Thyroid gland (tissue), 4 donors: ENCODE data around the gene ATP6V0E2. TPM values are rescaled to one million over a fixed set of nuclear protein-coding genes. Genes with fewer than 3 reads are reported as not detected.

Experiments
- DNase-seq, 2 donors: peaks; one replicate each; pipeline ENCODE4 v3.0.0-alpha.2; 2019
- H3K27ac ChIP-seq, 3 donors: fragments of 200-600 bp; sonication (generic); 1 replicate in 2 of 3; 2 replicates in 1 of 3; pipeline ENCODE4 v1.5.1; 2016 to 2019; ENCODE audit warnings: mild to moderate bottlenecking in 1 of 3, moderate library complexity in 1 of 3
- H3K27me3 ChIP-seq: fragments of 200-600 bp; sonication (generic); one replicate; pipeline ENCODE4 v1.5.1; 2019
- H3K36me3 ChIP-seq, 2 donors: fragments of 200-600 bp; sonication (generic); one replicate each; pipeline ENCODE4 v1.5.1; 2016 to 2019
- H3K4me1 ChIP-seq, 2 donors: fragments of 200-600 bp; sonication (generic); one replicate each; pipeline ENCODE4 v1.5.1; 2017 to 2019
- H3K4me3 ChIP-seq, 3 donors: fragments of 200-600 bp; sonication (generic); replicated peaks in 1 of 3; 1 replicate in 2 of 3; 2 replicates in 1 of 3; pipeline ENCODE4 v1.5.1; 2016; ENCODE audit warnings: mild to moderate bottlenecking in 1 of 3
- H3K9me3 ChIP-seq: fragments of 200-600 bp; sonication (generic); one replicate; pipeline ENCODE4 v1.5.1; 2017
- POLR2A ChIP-seq, 2 donors: fragments of 450-650 bp; IDR thresholded peaks; one replicate each; pipeline ENCODE4 v1.6.1; 2017; ENCODE audit warnings: antibody characterized with exemption in 2 of 2, mild to moderate bottlenecking in 2 of 2, moderate library complexity in 1 of 2
- WGBS, 2 donors: methylation state at CpG; one replicate each; pipeline ENCODE4 v1.1.5; 2017; 5-methylcytosine and 5-hydroxymethylcytosine counted together
- intact Hi-C: fragments of 100-400 bp; cut with DNase I; formaldehyde crosslinking; loops from one replicate; pipeline ENCODE4 v1.15.1; 2023
- total RNA-seq, 4 donors: library from RNA; depleted of rRNA; stranded (reverse); fragments of >200 nt; gene quantifications; one replicate each; pipeline ENCODE4 v1.2.3, GENCODE V29; 2016
- TF ChIP-seq, protein P1 (sequence below), 6 experiments: fragments of 200-600 bp in 3 of 6; fragments of 450-650 bp in 3 of 6; sonication (generic) in 3 of 6; IDR thresholded peaks; one replicate each; pipeline ENCODE4 v1.5.1; 2016 to 2019; ENCODE audit warnings: antibody characterized with exemption in 6 of 6, mild to moderate bottlenecking in 2 of 6, inconsistent platforms in 1 of 6, moderate library complexity in 1 of 6

ATP6V0E2 gene
- total RNA-seq, 4 donors from 2014 or later: 43.1 to 113 (median 78.9) TPM

DNA sequence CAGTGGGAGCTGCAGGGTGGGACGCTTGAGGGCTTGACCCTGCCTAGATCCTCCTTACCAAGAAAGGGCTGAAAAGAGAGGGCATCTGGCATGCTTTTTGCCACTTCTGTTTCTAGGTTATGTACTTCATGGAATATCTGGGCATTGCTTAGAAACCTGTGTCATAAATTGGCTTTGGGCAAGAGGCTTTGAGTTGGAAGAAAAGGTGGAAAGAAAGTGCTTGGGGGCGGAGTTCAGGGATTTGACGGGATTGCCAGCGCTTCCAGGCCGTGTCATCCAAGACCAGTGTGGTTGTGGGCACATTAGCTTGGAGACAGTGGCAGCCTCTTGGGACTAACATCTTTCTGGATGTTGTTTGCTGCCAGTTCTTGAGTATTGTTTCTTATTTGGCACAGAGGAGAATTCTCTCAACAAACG, 34.8 kb upstream of the ATP6V0E2 start:
- intact Hi-C loops: loop anchor here (5.0 kb wide), 1 partner anchor 67 kb away; the partner anchor contains the start of gene ZNF467
- DNase-seq: peak; percentile 28 to 29
- TF ChIP-seq, protein P1, sequence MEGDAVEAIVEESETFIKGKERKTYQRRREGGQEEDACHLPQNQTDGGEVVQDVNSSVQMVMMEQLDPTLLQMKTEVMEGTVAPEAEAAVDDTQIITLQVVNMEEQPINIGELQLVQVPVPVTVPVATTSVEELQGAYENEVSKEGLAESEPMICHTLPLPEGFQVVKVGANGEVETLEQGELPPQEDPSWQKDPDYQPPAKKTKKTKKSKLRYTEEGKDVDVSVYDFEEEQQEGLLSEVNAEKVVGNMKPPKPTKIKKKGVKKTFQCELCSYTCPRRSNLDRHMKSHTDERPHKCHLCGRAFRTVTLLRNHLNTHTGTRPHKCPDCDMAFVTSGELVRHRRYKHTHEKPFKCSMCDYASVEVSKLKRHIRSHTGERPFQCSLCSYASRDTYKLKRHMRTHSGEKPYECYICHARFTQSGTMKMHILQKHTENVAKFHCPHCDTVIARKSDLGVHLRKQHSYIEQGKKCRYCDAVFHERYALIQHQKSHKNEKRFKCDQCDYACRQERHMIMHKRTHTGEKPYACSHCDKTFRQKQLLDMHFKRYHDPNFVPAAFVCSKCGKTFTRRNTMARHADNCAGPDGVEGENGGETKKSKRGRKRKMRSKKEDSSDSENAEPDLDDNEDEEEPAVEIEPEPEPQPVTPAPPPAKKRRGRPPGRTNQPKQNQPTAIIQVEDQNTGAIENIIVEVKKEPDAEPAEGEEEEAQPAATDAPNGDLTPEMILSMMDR (IDR thresholded peaks at IDR 0.05): no peak
- TF ChIP-seq POLR2A (IDR thresholded peaks at IDR 0.05): no peak
- Histone ChIP-seq H3K9me3 (no peaks in the 10 kb centered on the region), H3K27ac (peak overlapping the region; percentile 84 to 91 (median 90)), H3K4me3 (peak overlapping the region; percentile 47 to 98 (median 95)), H3K27me3 (no peaks in the 10 kb centered on the region), H3K4me1 (peaks cover 7 to 10% of the 10 kb centered on the region in 2 donors), H3K36me3 (no peaks in the 10 kb centered on the region)
- WGBS, 2 donors: 13 to 15% methylated on average over 6 of the region's 6 CpGs

DNA sequence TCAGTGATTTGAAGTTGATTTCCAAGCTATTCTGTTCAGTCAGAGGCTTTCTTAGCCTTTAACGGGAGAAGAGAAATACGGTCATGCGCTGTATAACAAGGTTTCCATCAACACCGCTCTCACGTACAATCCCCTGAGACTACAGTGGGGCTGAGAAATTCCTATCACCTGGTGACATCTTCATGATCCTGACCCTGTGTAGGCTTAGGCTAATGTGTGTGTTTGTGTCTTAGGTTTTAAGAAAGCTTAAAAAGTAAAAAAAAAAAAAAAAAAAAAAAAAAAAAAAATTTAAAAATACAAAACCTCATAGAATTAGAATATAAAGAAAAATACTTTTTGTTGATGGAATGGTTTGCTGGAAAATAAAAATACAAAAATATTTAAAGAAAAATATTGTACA, 33.8 kb upstream of the ATP6V0E2 start:
- no peak for DNase-seq

GRCh38 chr7:149843566-149843965, 30.2 kb upstream of the ATP6V0E2 start:
- whole genome bisulfite sequencing, 2 donors: 95 to 96% methylated on average over 9 of the region's 9 CpGs
- Histone ChIP-seq H3K4me3 (no peak overlapping the region), H3K36me3 (peaks cover 6 to 7% of the 10 kb centered on the region in 2 donors), H3K9me3 (no peaks in the 10 kb centered on the region), H3K27ac (no peak overlapping the region), H3K4me1 (peaks cover 4 to 10% of the 10 kb centered on the region in 2 donors), H3K27me3 (no peaks in the 10 kb centered on the region)
- intact Hi-C loops: no loop called here
- no peak for DNase-seq
- TF ChIP-seq, protein P1 (IDR thresholded peaks at IDR 0.05): no peak
- no peak for TF ChIP-seq POLR2A (IDR thresholded peaks at IDR 0.05)

More for the DNA sequence above, 33.8 kb upstream of the ATP6V0E2 start:
- Histone ChIP-seq H3K4me1 (peaks cover 7 to 10% of the 10 kb centered on the region in 2 donors), H3K4me3 (no peak overlapping the region), H3K9me3 (no peaks in the 10 kb centered on the region), H3K27ac (no peak overlapping the region), H3K36me3 (no peaks in the 10 kb centered on the region), H3K27me3 (no peaks in the 10 kb centered on the region)
- intact Hi-C loops: loop anchor here (5.0 kb wide), 1 partner anchor 68 kb away; the partner anchor contains the start of gene ZNF467
- WGBS, 2 donors: 98% methylated on average over 5 of the region's 5 CpGs
- TF ChIP-seq, protein P1 (IDR thresholded peaks at IDR 0.05): no peak
- TF ChIP-seq POLR2A (IDR thresholded peaks at IDR 0.05): no peak

- DNase-seq: no peak
- WGBS, 2 donors: 59 to 70% methylated on average over 6 of the region's 6 CpGs
- intact Hi-C loops: no loop called here
- Histone ChIP-seq H3K36me3 (peaks cover 7 to 12% of the 10 kb centered on the region in 2 donors), H3K9me3 (no peaks in the 10 kb centered on the region), H3K4me1 (peaks cover 2 to 4% of the 10 kb centered on the region in 2 donors), H3K4me3 (no peak overlapping the region), H3K27me3 (no peaks in the 10 kb centered on the region), H3K27ac (no peak overlapping the region)
- no peak for TF ChIP-seq POLR2A (IDR thresholded peaks at IDR 0.05)
- TF ChIP-seq, protein P1 (IDR thresholded peaks at IDR 0.05): no peak
Observed at GRCh38 chr7:149844445-149844844, 29.3 kb upstream of the ATP6V0E2 start.

DNA sequence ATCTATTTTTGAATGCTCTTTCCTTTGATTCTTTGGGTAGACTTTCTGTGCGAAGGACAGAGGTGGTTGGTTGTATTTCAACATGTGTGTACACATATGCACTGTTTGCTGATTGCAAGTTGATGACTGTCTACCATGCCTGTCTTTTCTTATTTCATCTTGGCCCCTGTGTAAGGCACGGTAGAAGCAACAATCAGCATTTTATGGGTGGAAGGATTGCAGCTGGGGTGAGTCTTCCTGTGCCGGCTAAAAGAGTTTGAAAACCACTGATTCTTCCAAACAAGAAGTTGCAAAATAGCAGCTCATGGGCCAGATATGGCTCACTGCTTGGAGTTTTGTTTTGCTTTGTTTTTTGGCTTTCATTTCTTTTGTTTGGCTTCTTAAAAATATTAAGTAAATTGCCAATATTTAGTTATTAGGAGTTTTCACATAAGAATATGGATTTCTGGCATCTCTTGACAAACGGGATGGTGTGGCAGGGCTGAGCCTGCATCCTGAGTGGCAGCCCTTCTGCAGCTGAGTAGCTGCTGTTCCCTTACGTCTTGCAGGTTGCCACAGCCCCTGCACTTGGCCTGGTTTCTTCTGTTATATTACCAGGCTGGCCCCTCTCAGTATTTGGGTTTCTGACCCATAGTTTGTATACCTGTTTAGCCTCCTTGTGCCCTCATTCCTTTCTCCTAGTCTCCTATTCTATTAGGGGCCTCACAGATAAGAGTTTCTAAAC, 28.4 kb upstream of the ATP6V0E2 start:
- intact Hi-C loops: no loop called here
- H3K27ac ChIP-seq: no peak overlapping the region
- H3K27me3 ChIP-seq: no peaks in the 10 kb centered on the region
- H3K36me3 ChIP-seq: peaks cover 7 to 12% of the 10 kb centered on the region in 2 donors
- TF ChIP-seq POLR2A (IDR thresholded peaks at IDR 0.05): no peak
- TF ChIP-seq, protein P1 (IDR thresholded peaks at IDR 0.05): no peak
- no peaks in the 10 kb centered on the region for H3K4me1 ChIP-seq
- WGBS, 2 donors: 81 to 82% methylated on average over 5 of the region's 5 CpGs
- H3K9me3 ChIP-seq: no peaks in the 10 kb centered on the region
- DNase-seq: no peak
- no peak overlapping the region for H3K4me3 ChIP-seq
